HepG2 (cell line): ENCODE measurements around the gene CES2. TPM values are rescaled to one million over a fixed set of nuclear protein-coding genes. Genes with fewer than 3 reads are reported as not detected.

Source experiments
- ATAC-seq: fragments of 200-7000 bp; cut with Tn5 transposase; 3 replicates; pipeline ENCODE4 v1.9.1; 2020; ENCODE audit warnings: mild to moderate bottlenecking, moderate library complexity
- BruUV-seq: library from RNA; stranded (reverse); fragments of 400-500 nt; replicated peaks from 2 replicates; lab custom pipeline; 2021; lab: Mats Ljungman, UMichigan
- CTCF ChIA-PET: fragments of 300-600 bp; formaldehyde crosslinking; extraction: SDS; loops from one replicate; lab custom pipeline; 2021; ENCODE audit warnings: low total read pairs, inconsistent platforms, low intra/inter-chr PET ratio; lab: Yijun Ruan, JAX
- POLR2A ChIA-PET: fragments of 350-600 bp; sonication (Branson Sonifier 250); formaldehyde crosslinking; loops from one replicate; lab custom pipeline; 2020; ENCODE audit warnings: antibody characterized with exemption, inconsistent platforms; lab: Yijun Ruan, JAX
- DNase-seq: peaks from one replicate; pipeline ENCODE4 v3.0.0-alpha.2; 2015; ENCODE audit warnings: low spot score
- FAIRE-seq: peaks from 3 replicates; lab custom pipeline; 2011; peaks lifted over from hg19 to GRCh38; lab: Jason Lieb, UNC
- H2AFZ ChIP-seq: one replicate; pipeline ENCODE4 v1.6.1; 2011; ENCODE audit warnings: low read length, inconsistent platforms
- H3K27ac ChIP-seq: fragments of 300-600 bp; 3 replicates; pipeline ENCODE4 v1.8.0; 2011; ENCODE audit warnings: mixed run types, mild to moderate bottlenecking, mixed read lengths, low read length, inconsistent platforms; ENCODE audit not compliant: insufficient read depth; ENCODE audit errors: extremely low read length
- H3K27me3 ChIP-seq, 2 experiments: fragments of 200-600 bp in 1 of 2; 2 replicates in 1 of 2; 3 replicates in 1 of 2; pipeline versions ENCODE4 v1.6.0 to v1.8.0; 2011; ENCODE audit warnings: low read length in 2 of 2, mild to moderate bottlenecking in 2 of 2, moderate library complexity in 2 of 2, inconsistent platforms in 1 of 2; ENCODE audit not compliant: insufficient read depth in 2 of 2, control insufficient read depth in 1 of 2
- H3K36me3 ChIP-seq, 2 experiments: fragments of 200-600 bp in 1 of 2; replicated peaks in 1 of 2; 2 replicates in 1 of 2; 3 replicates in 1 of 2; pipeline versions ENCODE4 v1.5.1 to v1.8.0; 2011; ENCODE audit warnings: low read length in 2 of 2, inconsistent platforms in 1 of 2; ENCODE audit not compliant: insufficient read depth in 2 of 2, control insufficient read depth in 1 of 2
- H3K4me1 ChIP-seq: 2 replicates; pipeline ENCODE4 v1.5.1; 2012; ENCODE audit warnings: low read length, inconsistent platforms; ENCODE audit not compliant: insufficient read depth
- H3K4me2 ChIP-seq: 2 replicates; pipeline ENCODE4 v1.6.0; 2011; ENCODE audit warnings: low read depth, low read length, inconsistent platforms
- H3K4me3 ChIP-seq, 3 experiments: fragments of 200-600 bp in 1 of 3; sonication (generic), shearing (Covaris generic) in 1 of 3; replicated peaks in 1 of 3; 2 replicates each; pipeline ENCODE4 v1.5.1; 2011 to 2016; ENCODE audit warnings: low read length in 3 of 3, inconsistent platforms in 2 of 3, low read depth in 2 of 3, mild to moderate bottlenecking in 2 of 3, control low read depth in 1 of 3, mixed read lengths in 1 of 3; ENCODE audit not compliant: insufficient read depth in 1 of 3
- H3K79me2 ChIP-seq: one replicate; pipeline ENCODE4 v1.6.1; 2011; ENCODE audit warnings: low read length, inconsistent platforms; ENCODE audit not compliant: insufficient read depth
- H3K9ac ChIP-seq: 2 replicates; pipeline ENCODE4 v1.6.0; 2011; ENCODE audit warnings: mild to moderate bottlenecking, low read depth, low read length, inconsistent platforms; ENCODE audit not compliant: insufficient read depth
- H3K9me3 ChIP-seq: 2 replicates; pipeline ENCODE4 v1.5.1; 2012; ENCODE audit warnings: mild to moderate bottlenecking, low read length
- H4K20me1 ChIP-seq: 2 replicates; pipeline ENCODE4 v1.6.0; 2011; ENCODE audit warnings: inconsistent platforms, mild to moderate bottlenecking, low read length, moderate library complexity; ENCODE audit not compliant: insufficient read depth
- EED ChIP-seq: sonication (generic); formaldehyde crosslinking; IDR thresholded peaks from 2 replicates; pipeline ENCODE4 v1.5.0; 2020; ENCODE audit warnings: mild to moderate bottlenecking, missing genetic modification reagents
- FOXO1 ChIP-seq: sonication (generic); formaldehyde crosslinking; IDR thresholded peaks from 2 replicates; pipeline ENCODE4 v1.4.0; 2020; ENCODE audit warnings: missing genetic modification reagents
- JUN ChIP-seq: sonication (generic); formaldehyde crosslinking; IDR thresholded peaks from 2 replicates; pipeline ENCODE4 v1.4.0; 2020; ENCODE audit warnings: mild to moderate bottlenecking, missing genetic modification reagents
- NONO ChIP-seq, 2 experiments: fragments of 450-650 bp in 1 of 2; sonication (generic) in 1 of 2; formaldehyde crosslinking in 1 of 2; IDR thresholded peaks in 1 of 2; conservative IDR thresholded peaks in 1 of 2; 2 replicates each; pipeline versions ENCODE4 v1.6.1 to v1.8.0; 2017 to 2022; ENCODE audit warnings: mild to moderate bottlenecking in 1 of 2, missing genetic modification reagents in 1 of 2, moderate library complexity in 1 of 2
- RELA ChIP-seq: sonication (generic); formaldehyde crosslinking; IDR thresholded peaks from 2 replicates; pipeline ENCODE4 v1.4.0; 2020; ENCODE audit warnings: missing genetic modification reagents
- RFX3 ChIP-seq: IDR thresholded peaks from 2 replicates; pipeline ENCODE4 v1.6.1; 2016; ENCODE audit warnings: missing biosample characterization, missing genetic modification reagents
- SP2 ChIP-seq: sonication (generic); formaldehyde crosslinking; IDR thresholded peaks from 2 replicates; pipeline ENCODE4 v1.5.1; 2020; ENCODE audit warnings: mild to moderate bottlenecking, missing genetic modification reagents
- TEAD3 ChIP-seq: optimal IDR thresholded peaks from 2 replicates; pipeline ENCODE3; 2016; ENCODE audit warnings: borderline replicate concordance
- TOE1 ChIP-seq: sonication (generic); formaldehyde crosslinking; IDR thresholded peaks from 2 replicates; pipeline ENCODE4 v1.4.0; 2020; ENCODE audit warnings: mild to moderate bottlenecking, missing genetic modification reagents
- TRIM24 ChIP-seq: sonication (generic); formaldehyde crosslinking; IDR thresholded peaks from 2 replicates; pipeline ENCODE4 v1.8.0; 2022; ENCODE audit warnings: mild to moderate bottlenecking, missing genetic modification reagents
- ZNF124 ChIP-seq: sonication (generic); formaldehyde crosslinking; IDR thresholded peaks from 2 replicates; pipeline ENCODE4 v1.4.0; 2020; ENCODE audit warnings: missing genetic modification reagents
- ZNF138 ChIP-seq: sonication (generic); formaldehyde crosslinking; IDR thresholded peaks from 2 replicates; pipeline ENCODE4 v1.5.0; 2020; ENCODE audit warnings: mild to moderate bottlenecking, low read depth, missing genetic modification reagents
- ZNF382 ChIP-seq: sonication (generic); formaldehyde crosslinking; IDR thresholded peaks from 2 replicates; pipeline ENCODE4 v1.5.0; 2020; ENCODE audit warnings: missing genetic modification reagents, mild to moderate bottlenecking, borderline replicate concordance
- ZSCAN21 ChIP-seq: sonication (generic); formaldehyde crosslinking; IDR thresholded peaks from 2 replicates; pipeline ENCODE4 v1.8.0; 2022; ENCODE audit warnings: mild to moderate bottlenecking, missing genetic modification reagents, moderate library complexity, borderline replicate concordance
- WGBS: methylation state at CpG from one replicate; pipeline ENCODE4 v1.1.6; 2017; ENCODE audit warnings: low lambda C conversion rate; 5-methylcytosine and 5-hydroxymethylcytosine counted together
- in situ Hi-C: cut with HindIII; loops from 2 replicates; pipeline ENCODE4 v1.10.0; 2017; ENCODE audit warnings: low pct_unique_long_range_greater_than_20kb; ENCODE audit not compliant: extremely low pct_ligation_motif_present
- intact Hi-C: fragments of 100-400 bp; cut with micrococcal nuclease; formaldehyde crosslinking; loops from one replicate; pipeline ENCODE4 v1.10.0; 2022; ENCODE audit not compliant: unreplicated experiment
- polyA plus RNA-seq, 8 experiments: library from polyadenylated mRNA; depleted of rRNA in 3 of 8; stranded (reverse) in 7 of 8; unstranded in 1 of 8; fragments of >200 nt; fragmentation: Illumina TruSeq in 4 of 8; extraction: Trizol in 4 of 8; gene quantifications; 2 replicates each; pipeline versions ENCODE4 v1.2.1 to v1.2.3, GENCODE V29; 2011 to 2016; ENCODE audit warnings: low read depth in 4 of 8, missing spikeins in 1 of 8, mixed read lengths in 1 of 8; ENCODE audit not compliant: insufficient read depth in 1 of 8
- total RNA-seq, 5 experiments: library from RNA; depleted of rRNA; stranded (reverse); fragments of >200 nt; fragmentation: Illumina TruSeq; extraction: Trizol; gene quantifications; 2 replicates each; pipeline ENCODE4 v1.2.3, GENCODE V29; 2016; ENCODE audit warnings: low read depth in 1 of 5
- TF ChIP-seq, protein P1 (sequence below): sonication (generic); formaldehyde crosslinking; IDR thresholded peaks from 2 replicates; pipeline ENCODE4 v1.4.0; 2020; ENCODE audit warnings: mild to moderate bottlenecking, missing genetic modification reagents, borderline replicate concordance
- TF ChIP-seq, protein P2 (sequence below): sonication (generic); formaldehyde crosslinking; IDR thresholded peaks from 2 replicates; pipeline ENCODE4 v1.4.0; 2020; ENCODE audit warnings: missing genetic modification reagents

The CES2 gene
- total and polyA plus RNA-seq, 2 of the 13 experiments (the other 11 are each of a cell fraction or from before 2014, with no cell fraction given) = 50.6 to 63.8 TPM

DNA sequence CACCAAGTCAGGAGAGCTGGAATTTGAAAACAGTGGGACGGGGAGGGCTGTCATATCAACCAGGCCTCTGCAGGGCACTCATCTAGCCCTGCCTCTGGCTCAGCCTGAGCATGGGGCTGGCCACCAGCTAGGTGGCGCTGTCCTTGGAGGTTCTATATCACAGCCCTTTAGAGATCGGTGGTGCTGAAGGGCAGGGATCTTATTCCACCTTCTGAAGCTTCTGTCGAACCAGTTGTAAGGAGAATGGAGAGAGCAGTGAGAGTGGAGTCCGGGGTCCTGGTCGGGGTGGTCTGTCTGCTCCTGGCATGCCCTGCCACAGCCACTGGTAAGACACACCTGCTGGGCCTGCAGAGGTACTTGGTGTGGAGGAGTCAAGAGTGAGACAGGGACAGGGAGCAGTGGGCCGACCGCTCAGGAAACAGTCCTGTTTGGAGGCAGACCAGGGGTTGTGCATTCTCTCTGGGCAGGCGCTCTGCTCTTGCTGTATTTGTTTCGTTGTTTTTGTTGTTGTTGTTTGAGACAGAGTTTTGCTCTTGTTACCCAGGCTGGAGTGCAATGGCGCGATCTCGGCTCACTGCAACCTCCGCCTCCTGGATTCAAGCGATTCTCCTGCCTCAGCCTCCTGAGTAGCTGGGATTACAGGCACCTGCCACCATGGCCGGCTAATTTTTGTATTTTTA, 25.9 kb downstream of the CES2 start, which contains the start of gene CES3:
Gene CES3 (plus strand): TSS at position 202 of the 680 bp plus-strand sequence. CDS start 42 bp downstream, at position 244.
- TSS peak; percentile 50 for BruUV-seq
- H4K20me1 ChIP-seq = no peaks in the 10 kb centered on the region
- 27% methylated on average over 16 of the region's 16 CpGs for WGBS
- H3K9me3 ChIP-seq = no peaks in the 10 kb centered on the region
- ATAC-seq (peak; percentile 99), DNase-seq (peak; percentile 85), FAIRE-seq (peak; percentile 98)
- in situ Hi-C loops (no loop called here), intact Hi-C loops (no loop called here)
- H3K36me3 ChIP-seq = no peaks in the 10 kb centered on the region
- no peak within 1 kb of the TSS for H3K27ac ChIP-seq
- peak within 1 kb of the TSS; percentile 83 for H3K4me2 ChIP-seq
- no peaks in the 10 kb centered on the region for H3K79me2 ChIP-seq
- ChIA-PET POLR2A (interaction anchor here (0.5 to 1.4 kb wide), 7 partner anchors 15 to 223 kb away, joined by 3 to 5 read pairs (median 3); partner anchors contain the start of genes CDH16 and CES4A), CTCF (interaction anchor here (1.0 to 1.5 kb wide), 3 partner anchors 16 to 143 kb away, joined by 3 to 6 read pairs (median 3); no protein-coding TSS in a partner anchor)
- H3K27me3 ChIP-seq = 0 out of 5 replicates have a peak, but pooled peaks cover 0 to 3% of the 10 kb centered on the region in 2 experiments
- H3K4me3 ChIP-seq = peak within 1 kb of the TSS; percentile 54 to 77 (median 74)
- peak within 1 kb of the TSS; percentile 44 for H3K9ac ChIP-seq
- peaks cover 54% of the 10 kb centered on the region for H3K4me1 ChIP-seq
- H2AFZ ChIP-seq = peak within 1 kb of the TSS; percentile 33
- peak; percentile 52; the same call in 1 of the 2 replicates for TF ChIP-seq TOE1
- TF ChIP-seq NONO (IDR thresholded peaks at IDR 0.05) = no peak
- TF ChIP-seq NONO (CRISPR knock-in tag; conservative IDR thresholded peaks at IDR 0.05) = peak; percentile 82
- no peak for TF ChIP-seq RELA
- no peak for TF ChIP-seq RFX3
- no peak for TF ChIP-seq JUN (CRISPR knock-in tag)
- TF ChIP-seq TEAD3 (CRISPR knock-in tag) = peak; percentile 48
- no peak for TF ChIP-seq FOXO1 (CRISPR knock-in tag)
- TF ChIP-seq ZNF124 (CRISPR knock-in tag) = peak; percentile 42; the same call in 1 of the 2 replicates
- TF ChIP-seq TRIM24 (CRISPR knock-in tag) = no peak
- TF ChIP-seq SP2 (CRISPR knock-in tag) = 0 out of 2 replicates have a peak, but pooled peaks have one; percentile 3
- TF ChIP-seq, protein P1, sequence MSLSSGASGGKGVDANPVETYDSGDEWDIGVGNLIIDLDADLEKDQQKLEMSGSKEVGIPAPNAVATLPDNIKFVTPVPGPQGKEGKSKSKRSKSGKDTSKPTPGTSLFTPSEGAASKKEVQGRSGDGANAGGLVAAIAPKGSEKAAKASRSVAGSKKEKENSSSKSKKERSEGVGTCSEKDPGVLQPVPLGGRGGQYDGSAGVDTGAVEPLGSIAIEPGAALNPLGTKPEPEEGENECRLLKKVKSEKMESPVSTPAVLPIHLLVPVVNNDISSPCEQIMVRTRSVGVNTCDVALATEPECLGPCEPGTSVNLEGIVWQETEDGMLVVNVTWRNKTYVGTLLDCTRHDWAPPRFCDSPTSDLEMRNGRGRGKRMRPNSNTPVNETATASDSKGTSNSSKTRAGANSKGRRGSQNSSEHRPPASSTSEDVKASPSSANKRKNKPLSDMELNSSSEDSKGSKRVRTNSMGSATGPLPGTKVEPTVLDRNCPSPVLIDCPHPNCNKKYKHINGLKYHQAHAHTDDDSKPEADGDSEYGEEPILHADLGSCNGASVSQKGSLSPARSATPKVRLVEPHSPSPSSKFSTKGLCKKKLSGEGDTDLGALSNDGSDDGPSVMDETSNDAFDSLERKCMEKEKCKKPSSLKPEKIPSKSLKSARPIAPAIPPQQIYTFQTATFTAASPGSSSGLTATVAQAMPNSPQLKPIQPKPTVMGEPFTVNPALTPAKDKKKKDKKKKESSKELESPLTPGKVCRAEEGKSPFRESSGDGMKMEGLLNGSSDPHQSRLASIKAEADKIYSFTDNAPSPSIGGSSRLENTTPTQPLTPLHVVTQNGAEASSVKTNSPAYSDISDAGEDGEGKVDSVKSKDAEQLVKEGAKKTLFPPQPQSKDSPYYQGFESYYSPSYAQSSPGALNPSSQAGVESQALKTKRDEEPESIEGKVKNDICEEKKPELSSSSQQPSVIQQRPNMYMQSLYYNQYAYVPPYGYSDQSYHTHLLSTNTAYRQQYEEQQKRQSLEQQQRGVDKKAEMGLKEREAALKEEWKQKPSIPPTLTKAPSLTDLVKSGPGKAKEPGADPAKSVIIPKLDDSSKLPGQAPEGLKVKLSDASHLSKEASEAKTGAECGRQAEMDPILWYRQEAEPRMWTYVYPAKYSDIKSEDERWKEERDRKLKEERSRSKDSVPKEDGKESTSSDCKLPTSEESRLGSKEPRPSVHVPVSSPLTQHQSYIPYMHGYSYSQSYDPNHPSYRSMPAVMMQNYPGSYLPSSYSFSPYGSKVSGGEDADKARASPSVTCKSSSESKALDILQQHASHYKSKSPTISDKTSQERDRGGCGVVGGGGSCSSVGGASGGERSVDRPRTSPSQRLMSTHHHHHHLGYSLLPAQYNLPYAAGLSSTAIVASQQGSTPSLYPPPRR (CRISPR knock-in tag) = no peak
- no peak for TF ChIP-seq EED
- no peak for TF ChIP-seq ZNF382
- TF ChIP-seq, protein P2, sequence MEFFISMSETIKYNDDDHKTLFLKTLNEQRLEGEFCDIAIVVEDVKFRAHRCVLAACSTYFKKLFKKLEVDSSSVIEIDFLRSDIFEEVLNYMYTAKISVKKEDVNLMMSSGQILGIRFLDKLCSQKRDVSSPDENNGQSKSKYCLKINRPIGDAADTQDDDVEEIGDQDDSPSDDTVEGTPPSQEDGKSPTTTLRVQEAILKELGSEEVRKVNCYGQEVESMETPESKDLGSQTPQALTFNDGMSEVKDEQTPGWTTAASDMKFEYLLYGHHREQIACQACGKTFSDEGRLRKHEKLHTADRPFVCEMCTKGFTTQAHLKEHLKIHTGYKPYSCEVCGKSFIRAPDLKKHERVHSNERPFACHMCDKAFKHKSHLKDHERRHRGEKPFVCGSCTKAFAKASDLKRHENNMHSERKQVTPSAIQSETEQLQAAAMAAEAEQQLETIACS (CRISPR knock-in tag) = no peak
- no peak for TF ChIP-seq ZNF138 (CRISPR knock-in tag)
- peak; percentile 68; the same call in 1 of the 2 replicates for TF ChIP-seq ZSCAN21 (CRISPR knock-in tag)
